H1 (cell line): ENCODE measurements around the gene TSC22D1.

Experiments used
- EGR1 ChIP-seq: IDR thresholded peaks from 2 replicates; pipeline ENCODE4 v1.6.1; 2011; ENCODE audit warnings: low read depth, low read length, borderline replicate concordance
- EZH2 ChIP-seq: fragments of 200-600 bp; sonication (generic); IDR thresholded peaks from 2 replicates; pipeline ENCODE4 v1.7.1; 2012; ENCODE audit warnings: low read depth, mild to moderate bottlenecking, moderate library complexity, low read length, inconsistent platforms; ENCODE audit not compliant: severe bottlenecking
- JUND ChIP-seq: IDR thresholded peaks from 2 replicates; pipeline ENCODE4 v1.6.1; 2011; ENCODE audit warnings: mild to moderate bottlenecking, improper control_type of control experiment, low read length
- SIN3A ChIP-seq, 2 experiments: IDR thresholded peaks in 1 of 2; conservative IDR thresholded peaks in 1 of 2; 2 replicates each; pipeline ENCODE4 v1.6.1; 2011 to 2012; ENCODE audit warnings: low read length in 2 of 2, improper control_type of control experiment in 1 of 2, low read depth in 1 of 2, mild to moderate bottlenecking in 1 of 2
- SUZ12 ChIP-seq: fragments of 200-600 bp; sonication (generic); IDR thresholded peaks from 2 replicates; pipeline ENCODE4 v1.6.1; 2012; ENCODE audit warnings: mild to moderate bottlenecking, inconsistent platforms, low read length, moderate library complexity, mixed read lengths
- TAF1 ChIP-seq: IDR thresholded peaks from 2 replicates; pipeline ENCODE4 v1.6.1; 2011; ENCODE audit warnings: mild to moderate bottlenecking, low read depth, low read length
- YY1 ChIP-seq: IDR thresholded peaks from 2 replicates; pipeline ENCODE4 v1.6.1; 2011; ENCODE audit warnings: low read depth, mild to moderate bottlenecking, low read length

GRCh38 chr13:44395976-44396694 lies 180.0 kb downstream of the TSC22D1 start:
- no peak for TF ChIP-seq TAF1
- no peak for TF ChIP-seq EZH2
- no peak for TF ChIP-seq EGR1
- no peak for TF ChIP-seq SUZ12
- no peak for TF ChIP-seq YY1
- TF ChIP-seq JUND: no peak
- TF ChIP-seq SIN3A (conservative IDR thresholded peaks at IDR 0.05 in 1 of 2, IDR thresholded peaks at IDR 0.05 in 1 of 2; ENCODE audit: low read depth in 1 of 2, low read length in 2 of 2): no peak
